ENCODE measurements around the gene SLC25A18. TPM values are rescaled to one million over a fixed set of nuclear protein-coding genes. Genes with fewer than 3 reads are reported as not detected.
"Not testable (repeated sequence)": the region's sequence is repeated elsewhere in the genome, so short reads cannot be mapped to it uniquely, and the experiment has no call there.

The SLC25A18 gene
- total and polyA plus RNA-seq, 2 of the 8 experiments (the other 6 are each of a cell fraction or from before 2014, with no cell fraction given) = 2.8 to 2.9 TPM

DNA sequence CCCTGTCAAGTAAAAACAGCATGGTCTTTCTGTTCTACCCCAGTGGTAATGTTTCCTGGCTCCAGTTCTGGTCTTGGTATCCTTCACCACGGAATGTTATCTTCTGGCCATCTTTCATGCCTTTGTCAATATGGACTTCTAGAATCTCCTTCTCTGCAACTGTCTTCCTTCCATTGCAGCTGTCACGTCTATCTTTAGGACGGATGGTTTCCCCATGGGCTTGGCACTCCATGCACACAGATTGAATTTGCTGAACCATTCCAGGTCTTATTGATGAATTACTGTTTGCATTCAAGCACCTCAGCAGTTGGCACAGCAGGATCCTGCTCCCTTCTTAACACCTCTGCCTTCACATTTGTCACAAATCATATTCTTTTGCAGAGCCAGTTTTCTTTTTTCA, 44.9 kb upstream of the SLC25A18 start:
- no peak overlapping the region for H3K4me3 ChIP-seq (ENCODE audit: extremely low read depth in 1 of 4, insufficient read depth in 2 of 4, low read depth in 3 of 4, low read length in 4 of 4)
- WGBS, 2 experiments (ENCODE audit: extremely low coverage in 1 of 2, insufficient coverage in 1 of 2, insufficient read length in 1 of 2, insufficient replicate concordance in 2 of 2, low coverage in 1 of 2, low lambda C conversion rate in 2 of 2, missing lambda C conversion rate in 1 of 2) = 94% methylated on average over 3 of the region's 3 CpGs; no CpG with 5 or more reads in 1 of the 2 experiments
- H2AK5ac ChIP-seq (ENCODE audit: low read depth, low read length) = no peak overlapping the region
- no peak overlapping the region for H3K18ac ChIP-seq (ENCODE audit: extremely low read depth, low read length)
- H4K91ac ChIP-seq (replicated peaks; ENCODE audit: insufficient read length, low read length) = no peak overlapping the region
- H3K23ac ChIP-seq (ENCODE audit: insufficient read length) = no peak overlapping the region
- no peak for DNase-seq (ENCODE audit: low read depth in 1 of 2, low spot score in 2 of 2)
- H3K27ac ChIP-seq (ENCODE audit: low read depth, low read length) = no peak overlapping the region
- H3K36me3 ChIP-seq (ENCODE audit: control insufficient read depth in 2 of 4, insufficient read depth in 4 of 4, low read length in 3 of 4) = peaks cover 2 to 9% (median 6%) of the 10 kb centered on the region in 4 experiments; a peak in 6 of 8 replicates
- no peak overlapping the region for H3K14ac ChIP-seq (ENCODE audit: insufficient read length)
- no peak overlapping the region for H3K4me2 ChIP-seq (ENCODE audit: insufficient read depth in 1 of 2, low read depth in 2 of 2, low read length in 2 of 2)
- H3K4ac ChIP-seq (replicated peaks; ENCODE audit: insufficient read length, low read depth, low read length) = no peak overlapping the region
- H3K27me3 ChIP-seq (replicated peaks in 1 of 4; ENCODE audit: control insufficient read depth in 3 of 4, extremely low read depth in 1 of 4, insufficient read depth in 3 of 4, low read length in 3 of 4) = no peaks in the 10 kb centered on the region
- no peak overlapping the region for H2BK12ac ChIP-seq (ENCODE audit: low read depth, low read length)
- no peaks in the 10 kb centered on the region for H3K23me2 ChIP-seq (ENCODE audit: low read depth, low read length)
- no peak overlapping the region for H4K8ac ChIP-seq (ENCODE audit: extremely low read depth, insufficient read depth, low read length)
- no peak for FAIRE-seq
- no peak overlapping the region for H2BK20ac ChIP-seq (ENCODE audit: low read length)
- peaks cover 3 to 7% of the 10 kb centered on the region in 2 experiments; a peak in 2 of 4 replicates for H3K79me2 ChIP-seq (ENCODE audit: control insufficient read depth in 1 of 2, insufficient read depth in 2 of 2, low read length in 2 of 2)
- POLR2A ChIA-PET (ENCODE audit: partially characterized antibody) = no interaction called here
- H3K79me1 ChIP-seq (ENCODE audit: low read depth, low read length) = peaks cover 5% of the 10 kb centered on the region
- TF ChIP-seq SUZ12 (IDR thresholded peaks at IDR 0.05; ENCODE audit: low read length) = no peak
- H3K9ac ChIP-seq (replicated peaks in 1 of 4; ENCODE audit: extremely low read depth in 1 of 4, low read depth in 3 of 4, low read length in 3 of 4) = no peak overlapping the region
- no peak overlapping the region for H2AFZ ChIP-seq (ENCODE audit: low read length)
- no peak overlapping the region for H4K5ac ChIP-seq (ENCODE audit: insufficient read length, low read depth, low read length)
- H3K4me1 ChIP-seq (replicated peaks in 1 of 4; ENCODE audit: control insufficient read depth in 3 of 4, insufficient read depth in 4 of 4, low read length in 3 of 4) = no peaks in the 10 kb centered on the region
- H3K56ac ChIP-seq (replicated peaks; ENCODE audit: insufficient read length, low read depth, low read length) = no peak overlapping the region
- H2BK120ac ChIP-seq (replicated peaks; ENCODE audit: low read depth, low read length) = no peak overlapping the region
- H2BK15ac ChIP-seq (ENCODE audit: low read length) = no peak overlapping the region
- CTCF ChIA-PET (ENCODE audit: partially characterized antibody) = interaction anchor here (0.8 to 1.3 kb wide), 2 partner anchors 45 to 121 kb away, joined by 3 read pairs; no protein-coding TSS in a partner anchor
- H2BK5ac ChIP-seq (ENCODE audit: low read depth, low read length) = no peak overlapping the region
- H3K9me3 ChIP-seq (ENCODE audit: insufficient read depth in 2 of 2, low read depth in 1 of 2, low read length in 1 of 2) = no peaks in the 10 kb centered on the region
- no peaks in the 10 kb centered on the region for H4K20me1 ChIP-seq (replicated peaks in 1 of 2; ENCODE audit: control insufficient read depth in 1 of 2, insufficient read depth in 2 of 2, low read length in 2 of 2)

GRCh38 chr22:17521971-17522370, 41.3 kb upstream of the SLC25A18 start:
- H3K9ac ChIP-seq (replicated peaks in 1 of 4; ENCODE audit: extremely low read depth in 1 of 4, low read depth in 3 of 4, low read length in 3 of 4); H3K18ac ChIP-seq (ENCODE audit: extremely low read depth, low read length): not testable (repeated sequence)
- H3K36me3 ChIP-seq (ENCODE audit: control insufficient read depth in 2 of 4, insufficient read depth in 4 of 4, low read length in 3 of 4) = peaks cover 4 to 37% (median 13%) of the 10 kb centered on the region in 4 experiments; a peak in 7 of 8 replicates

More at GRCh38 chr22:17521971-17522370, 41.3 kb upstream of the SLC25A18 start:
- H3K14ac ChIP-seq (ENCODE audit: insufficient read length); H3K23ac ChIP-seq (ENCODE audit: insufficient read length); H4K20me1 ChIP-seq (replicated peaks in 1 of 2; ENCODE audit: control insufficient read depth in 1 of 2, insufficient read depth in 2 of 2, low read length in 2 of 2); CTCF ChIA-PET (ENCODE audit: partially characterized antibody); H3K4ac ChIP-seq (replicated peaks; ENCODE audit: insufficient read length, low read depth, low read length); H4K91ac ChIP-seq (replicated peaks; ENCODE audit: insufficient read length, low read length); H2BK20ac ChIP-seq (ENCODE audit: low read length); H3K9me3 ChIP-seq (ENCODE audit: insufficient read depth in 2 of 2, low read depth in 1 of 2, low read length in 1 of 2); H2BK12ac ChIP-seq (ENCODE audit: low read depth, low read length); H3K4me2 ChIP-seq (ENCODE audit: insufficient read depth in 1 of 2, low read depth in 2 of 2, low read length in 2 of 2); H4K5ac ChIP-seq (ENCODE audit: insufficient read length, low read depth, low read length); POLR2A ChIA-PET (ENCODE audit: partially characterized antibody); H3K23me2 ChIP-seq (ENCODE audit: low read depth, low read length); H2AK5ac ChIP-seq (ENCODE audit: low read depth, low read length); H3K79me1 ChIP-seq (ENCODE audit: low read depth, low read length); H3K27ac ChIP-seq (ENCODE audit: low read depth, low read length); H2BK15ac ChIP-seq (ENCODE audit: low read length); H2BK120ac ChIP-seq (replicated peaks; ENCODE audit: low read depth, low read length); H3K27me3 ChIP-seq (replicated peaks in 1 of 4; ENCODE audit: control insufficient read depth in 3 of 4, extremely low read depth in 1 of 4, insufficient read depth in 3 of 4, low read length in 3 of 4); H3K56ac ChIP-seq (replicated peaks; ENCODE audit: insufficient read length, low read depth, low read length); DNase-seq (ENCODE audit: low read depth in 1 of 2, low spot score in 2 of 2); H2BK5ac ChIP-seq (ENCODE audit: low read depth, low read length); H3K4me3 ChIP-seq (ENCODE audit: extremely low read depth in 1 of 4, insufficient read depth in 2 of 4, low read depth in 3 of 4, low read length in 4 of 4); H3K79me2 ChIP-seq (ENCODE audit: control insufficient read depth in 1 of 2, insufficient read depth in 2 of 2, low read length in 2 of 2); H4K8ac ChIP-seq (ENCODE audit: extremely low read depth, insufficient read depth, low read length); H2AFZ ChIP-seq (ENCODE audit: low read length); FAIRE-seq; H3K4me1 ChIP-seq (replicated peaks in 1 of 4; ENCODE audit: control insufficient read depth in 3 of 4, insufficient read depth in 4 of 4, low read length in 3 of 4): not testable (repeated sequence)
- WGBS, 2 experiments (ENCODE audit: extremely low coverage in 1 of 2, insufficient coverage in 1 of 2, insufficient read length in 1 of 2, insufficient replicate concordance in 2 of 2, low coverage in 1 of 2, low lambda C conversion rate in 2 of 2, missing lambda C conversion rate in 1 of 2) = 100% methylated on average over 1 of the region's 1 CpG; no CpG with 5 or more reads in 1 of the 2 experiments
